Measurements from ENCODE around the gene CD81.

The CD81 gene

DNA sequence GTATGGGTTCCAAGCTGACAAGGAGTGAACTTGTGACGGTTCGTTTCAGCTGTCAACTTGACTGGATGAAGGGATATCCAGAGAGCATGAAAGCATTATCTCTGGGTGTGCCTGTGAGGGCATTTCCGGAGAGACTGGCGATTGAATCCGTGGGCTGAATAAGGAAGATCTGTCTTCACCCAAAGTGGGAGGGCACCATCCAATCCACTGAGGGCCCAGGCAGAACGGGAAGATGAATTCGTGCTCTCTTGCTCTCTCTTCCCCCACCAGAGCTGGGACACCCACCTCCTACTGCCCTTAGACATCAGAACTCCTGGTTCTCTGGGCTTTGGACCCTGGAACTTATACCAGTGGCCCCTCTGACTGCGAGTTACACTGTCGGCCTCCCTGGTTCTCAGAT is 15.5 kb upstream of the CD81 start:
- no peak overlapping the region for H3K4me2 ChIP-seq (ENCODE audit: low read length)
- TF ChIP-seq CTCF (IDR thresholded peaks at IDR 0.05; ENCODE audit: low read depth, low read length, poor library complexity, severe bottlenecking) = no peak
- no peak for TF ChIP-seq EZH2phosphoT487 (IDR thresholded peaks at IDR 0.05; ENCODE audit: borderline replicate concordance, low read length)
- no peak overlapping the region for H3K4me3 ChIP-seq (ENCODE audit: low read length)
- H3K4me1 ChIP-seq (ENCODE audit: control insufficient read depth, low read length) = peaks cover 7% of the 10 kb centered on the region
- H3K36me3 ChIP-seq (ENCODE audit: control insufficient read depth, low read length) = no peaks in the 10 kb centered on the region
- no peaks in the 10 kb centered on the region for H3K9me2 ChIP-seq (replicated peaks; ENCODE audit: control insufficient read depth, low read length)
- H3K27ac ChIP-seq (ENCODE audit: low read depth, low read length) = no peak overlapping the region
- peaks cover 7% of the 10 kb centered on the region; the same call in 1 of the 2 replicates for H3K27me3 ChIP-seq (ENCODE audit: control insufficient read depth, low read length)
- no peaks in the 10 kb centered on the region for H3F3A ChIP-seq (ENCODE audit: control insufficient read depth, insufficient read depth)
- no peaks in the 10 kb centered on the region for H4K20me1 ChIP-seq (ENCODE audit: control insufficient read depth, insufficient read depth, low read depth, low read length)
- no peaks in the 10 kb centered on the region for H3K79me2 ChIP-seq (ENCODE audit: control insufficient read depth, low read length)
- no peaks in the 10 kb centered on the region for H3K9me3 ChIP-seq (ENCODE audit: control insufficient read depth, insufficient read depth, low read length)

GRCh38 chr11:2362414-2362813 is 14.7 kb upstream of the CD81 start:
- TF ChIP-seq EZH2phosphoT487 (IDR thresholded peaks at IDR 0.05; ENCODE audit: borderline replicate concordance, low read length) (no peak), CTCF (IDR thresholded peaks at IDR 0.05; ENCODE audit: low read depth, low read length, poor library complexity, severe bottlenecking) (no peak)
- Histone ChIP-seq H3K9me3 (ENCODE audit: control insufficient read depth, insufficient read depth, low read length) (no peaks in the 10 kb centered on the region), H3K36me3 (ENCODE audit: control insufficient read depth, low read length) (no peaks in the 10 kb centered on the region), H3K79me2 (ENCODE audit: control insufficient read depth, low read length) (no peaks in the 10 kb centered on the region), H3K4me3 (ENCODE audit: low read length) (no peak overlapping the region), H3K27ac (ENCODE audit: low read depth, low read length) (no peak overlapping the region), H3K4me1 (ENCODE audit: control insufficient read depth, low read length) (peaks cover 7% of the 10 kb centered on the region), H3K27me3 (ENCODE audit: control insufficient read depth, low read length) (peaks cover 7% of the 10 kb centered on the region; the same call in 1 of the 2 replicates), H4K20me1 (ENCODE audit: control insufficient read depth, insufficient read depth, low read depth, low read length) (no peaks in the 10 kb centered on the region), H3K9me2 (replicated peaks; ENCODE audit: control insufficient read depth, low read length) (no peaks in the 10 kb centered on the region), H3F3A (ENCODE audit: control insufficient read depth, insufficient read depth) (no peaks in the 10 kb centered on the region), H3K4me2 (ENCODE audit: low read length) (no peak overlapping the region)

DNA sequence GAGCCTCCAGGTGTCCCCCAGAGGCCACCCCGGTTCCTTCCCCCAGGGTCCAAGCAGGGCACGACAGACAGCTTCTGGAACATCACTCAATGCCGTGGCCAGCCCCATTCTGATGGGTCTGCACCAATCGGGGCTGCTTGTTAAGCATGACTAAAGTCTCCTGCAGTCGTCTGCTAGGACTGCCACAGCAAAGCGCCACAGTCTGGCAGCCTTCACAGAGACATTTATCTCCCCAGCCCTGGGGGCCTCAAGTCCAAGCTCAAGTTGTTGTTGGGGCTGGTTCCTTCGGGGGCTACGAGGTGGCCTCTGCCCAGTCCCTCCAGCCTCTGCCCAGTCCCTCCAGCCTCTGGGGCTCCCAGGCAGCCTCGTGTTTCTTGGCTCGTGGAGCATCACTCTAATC is 14.0 kb upstream of the CD81 start:
- Histone ChIP-seq H4K20me1 (ENCODE audit: control insufficient read depth, insufficient read depth, low read depth, low read length) (no peaks in the 10 kb centered on the region), H3K27me3 (ENCODE audit: control insufficient read depth, low read length) (peaks cover 7% of the 10 kb centered on the region; the same call in 1 of the 2 replicates), H3K4me1 (ENCODE audit: control insufficient read depth, low read length) (peaks cover 7% of the 10 kb centered on the region), H3K4me3 (ENCODE audit: low read length) (no peak overlapping the region), H3K27ac (ENCODE audit: low read depth, low read length) (no peak overlapping the region), H3K9me3 (ENCODE audit: control insufficient read depth, insufficient read depth, low read length) (no peaks in the 10 kb centered on the region), H3K4me2 (ENCODE audit: low read length) (no peak overlapping the region), H3F3A (ENCODE audit: control insufficient read depth, insufficient read depth) (no peaks in the 10 kb centered on the region), H3K79me2 (ENCODE audit: control insufficient read depth, low read length) (no peaks in the 10 kb centered on the region), H3K36me3 (ENCODE audit: control insufficient read depth, low read length) (no peaks in the 10 kb centered on the region), H3K9me2 (replicated peaks; ENCODE audit: control insufficient read depth, low read length) (no peaks in the 10 kb centered on the region)
- no peak for TF ChIP-seq EZH2phosphoT487 (IDR thresholded peaks at IDR 0.05; ENCODE audit: borderline replicate concordance, low read length)
- no peak for TF ChIP-seq CTCF (IDR thresholded peaks at IDR 0.05; ENCODE audit: low read depth, low read length, poor library complexity, severe bottlenecking)
